Liver (tissue), 9 donors: Measurements from ENCODE around the gene MAGI1. TPM values are rescaled to one million over a fixed set of nuclear protein-coding genes. Genes with fewer than 3 reads are reported as not detected.

ENCODE experiments used
- DNase-seq: peaks from one replicate; pipeline ENCODE4 v3.0.0-alpha.2; 2017; ENCODE audit warnings: low spot score
- H3K27ac ChIP-seq, 2 donors: one replicate each; pipeline ENCODE4 v1.7.0; 2013; ENCODE audit warnings: inconsistent platforms in 2 of 2, low read length in 2 of 2, control low read depth in 1 of 2, low read depth in 1 of 2, mild to moderate bottlenecking in 1 of 2
- H3K27me3 ChIP-seq, 4 donors: one replicate each; pipeline versions ENCODE4 v1.6.1 to v1.7.0; 2013; ENCODE audit warnings: low read length in 3 of 4, inconsistent platforms in 1 of 4, mild to moderate bottlenecking in 1 of 4, moderate library complexity in 1 of 4; ENCODE audit not compliant: control insufficient read depth in 4 of 4, insufficient read depth in 4 of 4
- H3K36me3 ChIP-seq, 4 donors: one replicate each; pipeline versions ENCODE4 v1.6.1 to v1.7.0; 2013; ENCODE audit warnings: low read length in 3 of 4, mild to moderate bottlenecking in 3 of 4, low read depth in 1 of 4, moderate library complexity in 1 of 4; ENCODE audit not compliant: control insufficient read depth in 4 of 4, insufficient read depth in 3 of 4
- H3K4me1 ChIP-seq, 4 donors: one replicate each; pipeline versions ENCODE4 v1.6.1 to v1.7.0; 2013; ENCODE audit warnings: low read length in 3 of 4, mild to moderate bottlenecking in 3 of 4, moderate library complexity in 1 of 4; ENCODE audit not compliant: control insufficient read depth in 4 of 4, insufficient read depth in 4 of 4
- H3K4me3 ChIP-seq, 3 donors: one replicate each; pipeline versions ENCODE4 v1.6.1 to v1.7.0; 2013; ENCODE audit warnings: low read length in 3 of 3, control low read depth in 1 of 3, low read depth in 1 of 3, mild to moderate bottlenecking in 1 of 3
- H3K9ac ChIP-seq, 2 donors: one replicate each; pipeline ENCODE4 v1.7.0; 2013; ENCODE audit warnings: low read length in 2 of 2, mild to moderate bottlenecking in 2 of 2, moderate library complexity in 2 of 2, control low read depth in 1 of 2, low read depth in 1 of 2
- H3K9me3 ChIP-seq, 4 donors: one replicate each; pipeline versions ENCODE4 v1.6.1 to v1.7.0; 2013; ENCODE audit warnings: low read length in 3 of 4; ENCODE audit not compliant: control insufficient read depth in 4 of 4
- ATF3 ChIP-seq: IDR thresholded peaks from 2 replicates; pipeline ENCODE4 v1.6.1; 2016; ENCODE audit warnings: antibody characterized with exemption
- EGR1 ChIP-seq, 2 donors: IDR thresholded peaks; 2 replicates each; pipeline ENCODE4 v1.6.1; 2016 to 2018; ENCODE audit warnings: antibody characterized with exemption in 2 of 2, low read depth in 2 of 2
- FOXA1 ChIP-seq: IDR thresholded peaks from 2 replicates; pipeline ENCODE4 v1.6.1; 2016; ENCODE audit warnings: antibody characterized with exemption
- FOXA2 ChIP-seq: IDR thresholded peaks from 2 replicates; pipeline ENCODE4 v1.6.1; 2016; ENCODE audit warnings: antibody characterized with exemption
- GABPA ChIP-seq, 2 donors: IDR thresholded peaks in 1 of 2; conservative IDR thresholded peaks in 1 of 2; 2 replicates each; pipeline ENCODE4 v1.6.1; 2016; ENCODE audit warnings: antibody characterized with exemption in 2 of 2, mild to moderate bottlenecking in 1 of 2, moderate library complexity in 1 of 2
- HNF4A ChIP-seq, 2 donors: conservative IDR thresholded peaks; 2 replicates each; pipeline ENCODE4 v1.6.1; 2016; ENCODE audit warnings: antibody characterized with exemption in 2 of 2, mild to moderate bottlenecking in 2 of 2
- HNF4G ChIP-seq: IDR thresholded peaks from 2 replicates; pipeline ENCODE4 v1.6.1; 2016; ENCODE audit warnings: antibody characterized with exemption
- JUND ChIP-seq, 2 donors: IDR thresholded peaks; 2 replicates each; pipeline ENCODE4 v1.6.1; 2016; ENCODE audit warnings: antibody characterized with exemption in 2 of 2
- MAX ChIP-seq: IDR thresholded peaks from 2 replicates; pipeline ENCODE4 v1.6.1; 2016; ENCODE audit warnings: antibody characterized with exemption
- NR2F2 ChIP-seq: IDR thresholded peaks from 2 replicates; pipeline ENCODE4 v1.6.1; 2016; ENCODE audit warnings: antibody characterized with exemption
- RAD21 ChIP-seq, 2 donors: IDR thresholded peaks; 2 replicates each; pipeline ENCODE4 v1.6.1; 2016; ENCODE audit warnings: antibody characterized with exemption in 2 of 2, mild to moderate bottlenecking in 2 of 2
- REST ChIP-seq: IDR thresholded peaks from 2 replicates; pipeline ENCODE4 v1.6.1; 2016; ENCODE audit warnings: antibody characterized with exemption, mild to moderate bottlenecking
- RXRA ChIP-seq, 2 donors: IDR thresholded peaks; 2 replicates each; pipeline ENCODE4 v1.6.1; 2017 to 2018; ENCODE audit warnings: antibody characterized with exemption in 2 of 2, mild to moderate bottlenecking in 1 of 2
- TAF1 ChIP-seq: conservative IDR thresholded peaks from 2 replicates; pipeline ENCODE4 v1.6.1; 2016; ENCODE audit warnings: antibody characterized with exemption, mild to moderate bottlenecking
- YY1 ChIP-seq: IDR thresholded peaks from 2 replicates; pipeline ENCODE4 v1.6.1; 2016; ENCODE audit warnings: antibody characterized with exemption, mild to moderate bottlenecking
- WGBS: extraction: QIAGEN DNeasy Blood & Tissue Kit; methylation state at CpG from one replicate; pipeline ENCODE4 v1.1.7; 2013; 5-methylcytosine and 5-hydroxymethylcytosine counted together
- polyA plus RNA-seq, 2 donors: library from polyadenylated mRNA; stranded (reverse) in 1 of 2; unstranded in 1 of 2; fragments of 200-250 nt in 1 of 2; fragments of >200 nt in 1 of 2; fragmentation: Nextera tagmentation in 1 of 2; extraction: Ambion mirVana in 1 of 2; gene quantifications; one replicate each; pipeline versions ENCODE4 v1.2.1 to v1.2.3, GENCODE V29; 2013 to 2015
- total RNA-seq, 2 donors: library from RNA; depleted of rRNA; stranded (reverse); fragments of >200 nt; gene quantifications; one replicate each; pipeline ENCODE4 v1.2.3, GENCODE V29; 2014
- TF ChIP-seq, protein P1 (sequence below): fragments of 150-350 bp; IDR thresholded peaks from 2 replicates; pipeline ENCODE4 v1.5.1; 2017; ENCODE audit warnings: improper control_type of control experiment, low read depth, low read length; ENCODE audit not compliant: missing input control
- TF ChIP-seq, protein P2 (sequence below): IDR thresholded peaks from 2 replicates; pipeline ENCODE4 v1.6.1; 2016; ENCODE audit warnings: antibody characterized with exemption
- donor health status: healthy.
- donor health status: healthy.
- donor health status: healthy.
- donor health status: healthy.
- donor health status: healthy.

The MAGI1 gene
- total and polyA plus RNA-seq, 4 donors = 9.6 to 68.8 (median 14.0) TPM

GRCh38 chr3:65623362-65623761 is 415.4 kb downstream of the MAGI1 start:
- WGBS = 88% methylated on average over 1 of the region's 1 CpG
- Histone ChIP-seq H3K27ac (no peak overlapping the region), H3K9me3 (no peaks in the 10 kb centered on the region), H3K27me3 (no peaks in the 10 kb centered on the region), H3K9ac (no peak overlapping the region), H3K4me3 (no peak overlapping the region), H3K4me1 (no peaks in the 10 kb centered on the region), H3K36me3 (no peaks in the 10 kb centered on the region)
- no peak for DNase-seq
- TF ChIP-seq HNF4G = no peak
- TF ChIP-seq RXRA (IDR thresholded peaks at IDR 0.05) = no peak
- TF ChIP-seq MAX = no peak
- no peak for TF ChIP-seq EGR1 (IDR thresholded peaks at IDR 0.05; ENCODE audit: low read depth in 2 of 2)
- no peak for TF ChIP-seq FOXA2
- TF ChIP-seq FOXA1 = no peak
- no peak for TF ChIP-seq ATF3
- no peak for TF ChIP-seq TAF1
- TF ChIP-seq GABPA (IDR thresholded peaks at IDR 0.05 in 1 of 2, conservative IDR thresholded peaks at IDR 0.05 in 1 of 2) = no peak
- no peak for TF ChIP-seq REST
- TF ChIP-seq YY1 = no peak
- no peak for TF ChIP-seq HNF4A (conservative IDR thresholded peaks at IDR 0.05)

DNA sequence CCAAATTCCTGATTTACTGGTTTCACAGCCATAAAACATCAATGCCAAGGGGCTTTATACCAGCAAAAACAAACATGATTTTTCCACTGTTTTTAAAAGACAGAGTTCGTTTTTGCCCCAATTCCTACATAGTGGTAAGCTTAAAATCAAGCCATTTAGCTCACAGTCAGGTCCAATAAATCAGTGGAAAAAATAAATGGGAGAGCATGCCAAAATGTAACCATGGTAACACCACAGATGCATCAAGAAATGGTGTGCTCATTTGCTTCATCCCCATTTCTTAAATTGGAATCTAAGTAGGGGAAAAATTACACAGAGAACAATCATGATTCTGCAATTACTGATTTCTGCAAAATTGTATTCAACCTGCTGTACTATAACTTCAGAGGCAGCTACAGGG is 418.8 kb downstream of the MAGI1 start:
- Histone ChIP-seq H3K4me3 (no peak overlapping the region), H3K4me1 (peaks cover 0 to 1% (median 0%) of the 10 kb centered on the region in 4 donors), H3K9ac (no peak overlapping the region), H3K9me3 (no peaks in the 10 kb centered on the region), H3K27ac (no peak overlapping the region), H3K27me3 (no peaks in the 10 kb centered on the region), H3K36me3 (no peaks in the 10 kb centered on the region)
- WGBS = 75% methylated on average over 1 of the region's 1 CpG
- TF ChIP-seq HNF4A (conservative IDR thresholded peaks at IDR 0.05) (no peak), RXRA (IDR thresholded peaks at IDR 0.05) (no peak), JUND (IDR thresholded peaks at IDR 0.05) (no peak), NR2F2 (no peak), RAD21 (IDR thresholded peaks at IDR 0.05) (no peak), FOXA1 (no peak), GABPA (IDR thresholded peaks at IDR 0.05 in 1 of 2, conservative IDR thresholded peaks at IDR 0.05 in 1 of 2) (no peak), FOXA2 (no peak), HNF4G (no peak), MAX (no peak)
- TF ChIP-seq, protein P1, sequence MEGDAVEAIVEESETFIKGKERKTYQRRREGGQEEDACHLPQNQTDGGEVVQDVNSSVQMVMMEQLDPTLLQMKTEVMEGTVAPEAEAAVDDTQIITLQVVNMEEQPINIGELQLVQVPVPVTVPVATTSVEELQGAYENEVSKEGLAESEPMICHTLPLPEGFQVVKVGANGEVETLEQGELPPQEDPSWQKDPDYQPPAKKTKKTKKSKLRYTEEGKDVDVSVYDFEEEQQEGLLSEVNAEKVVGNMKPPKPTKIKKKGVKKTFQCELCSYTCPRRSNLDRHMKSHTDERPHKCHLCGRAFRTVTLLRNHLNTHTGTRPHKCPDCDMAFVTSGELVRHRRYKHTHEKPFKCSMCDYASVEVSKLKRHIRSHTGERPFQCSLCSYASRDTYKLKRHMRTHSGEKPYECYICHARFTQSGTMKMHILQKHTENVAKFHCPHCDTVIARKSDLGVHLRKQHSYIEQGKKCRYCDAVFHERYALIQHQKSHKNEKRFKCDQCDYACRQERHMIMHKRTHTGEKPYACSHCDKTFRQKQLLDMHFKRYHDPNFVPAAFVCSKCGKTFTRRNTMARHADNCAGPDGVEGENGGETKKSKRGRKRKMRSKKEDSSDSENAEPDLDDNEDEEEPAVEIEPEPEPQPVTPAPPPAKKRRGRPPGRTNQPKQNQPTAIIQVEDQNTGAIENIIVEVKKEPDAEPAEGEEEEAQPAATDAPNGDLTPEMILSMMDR = no peak
- TF ChIP-seq, protein P2, sequence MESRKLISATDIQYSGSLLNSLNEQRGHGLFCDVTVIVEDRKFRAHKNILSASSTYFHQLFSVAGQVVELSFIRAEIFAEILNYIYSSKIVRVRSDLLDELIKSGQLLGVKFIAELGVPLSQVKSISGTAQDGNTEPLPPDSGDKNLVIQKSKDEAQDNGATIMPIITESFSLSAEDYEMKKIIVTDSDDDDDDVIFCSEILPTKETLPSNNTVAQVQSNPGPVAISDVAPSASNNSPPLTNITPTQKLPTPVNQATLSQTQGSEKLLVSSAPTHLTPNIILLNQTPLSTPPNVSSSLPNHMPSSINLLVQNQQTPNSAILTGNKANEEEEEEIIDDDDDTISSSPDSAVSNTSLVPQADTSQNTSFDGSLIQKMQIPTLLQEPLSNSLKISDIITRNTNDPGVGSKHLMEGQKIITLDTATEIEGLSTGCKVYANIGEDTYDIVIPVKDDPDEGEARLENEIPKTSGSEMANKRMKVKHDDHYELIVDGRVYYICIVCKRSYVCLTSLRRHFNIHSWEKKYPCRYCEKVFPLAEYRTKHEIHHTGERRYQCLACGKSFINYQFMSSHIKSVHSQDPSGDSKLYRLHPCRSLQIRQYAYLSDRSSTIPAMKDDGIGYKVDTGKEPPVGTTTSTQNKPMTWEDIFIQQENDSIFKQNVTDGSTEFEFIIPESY = no peak
- no peak for DNase-seq
